Mammary microvascular endothelial cell (primary cell): ENCODE results near the gene CD300LD. TPM values are rescaled to one million over a fixed set of nuclear protein-coding genes. Genes with fewer than 3 reads are reported as not detected.

ENCODE experiments used
- total RNA-seq: library from RNA; depleted of rRNA; stranded (reverse); fragments of >200 nt; gene quantifications from 2 replicates; pipeline ENCODE4 v1.2.3, GENCODE V29; 2015

CD300LD gene
- total RNA-seq: not detected in 2 replicates

GRCh38 chr17:74592087-74592990 lies at the start of gene CD300LD:
TSS of gene CD300LD (minus strand) at chr17:74592283. CDS start at chr17:74592202, 81 bp downstream.

GRCh38 chr17:74623693-74624093 lies 31.6 kb upstream of the CD300LD start, which contains the start of gene CD300E:
TSS of gene CD300E (minus strand) at chr17:74623738. CDS start at chr17:74623621, 117 bp downstream.

GRCh38 chr17:74567397-74567796 lies 24.7 kb downstream of the CD300LD start, which contains the start of gene CD300H:
TSS of gene CD300H (minus strand) at chr17:74567509.

GRCh38 chr17:74545843-74546230 lies 46.2 kb downstream of the CD300LD start, which contains the start of gene CD300C:
TSS of gene CD300C (minus strand) at chr17:74546115. CDS start at chr17:74545782, 333 bp downstream.

GRCh38 chr17:74531231-74531761 lies 60.8 kb downstream of the CD300LD start, which contains the start of gene CD300LB:
TSS of gene CD300LB (minus strand) at chr17:74531475. CDS start at chr17:74531350, 125 bp downstream.

Other genes with a start within 250 kb of the CD300LD start
- not detected in 2 replicates for gene BTBD17, start 230.4 kb downstream of the CD300LD start, total RNA-seq
- not detected in 2 replicates for gene GPR142, start 224.8 kb downstream of the CD300LD start, total RNA-seq
- gene GPRC5C, start 160.2 kb downstream of the CD300LD start, total RNA-seq: 0.30 TPM in 1 of 2 replicates, not detected in the other
- gene CD300A, start 125.6 kb downstream of the CD300LD start, total RNA-seq: not detected in 2 replicates
- not detected in 2 replicates for gene CD300LB, start 60.8 kb downstream of the CD300LD start, total RNA-seq
- not detected in 2 replicates for gene CD300C, start 46.2 kb downstream of the CD300LD start, total RNA-seq
- not detected in 2 replicates for gene CD300H, start 24.8 kb downstream of the CD300LD start, total RNA-seq
- gene CD300E, start 31.5 kb upstream of the CD300LD start, total RNA-seq: not detected in 2 replicates
- not detected in 2 replicates for gene CD300LF, start 120.6 kb upstream of the CD300LD start, total RNA-seq
- gene RAB37, start 145.0 kb upstream of the CD300LD start, total RNA-seq: 0.40 and 0.44 TPM in 2 replicates
- gene NHERF1, start 156.3 kb upstream of the CD300LD start, total RNA-seq: 25.1 and 27.2 TPM in 2 replicates
- 15.7 and 22.2 TPM in 2 replicates for gene NAT9, start 184.1 kb upstream of the CD300LD start, total RNA-seq